Activated naive CD8-positive, alpha-beta T cell treated with anti-CD3 and anti-CD28 coated beads for 36 hours (primary cell): Measurements from ENCODE around the gene TBXA2R. TPM values are rescaled to one million over a fixed set of nuclear protein-coding genes. Genes with fewer than 3 reads are reported as not detected.
"Not testable (repeated sequence)": the region's sequence is repeated elsewhere in the genome, so short reads cannot be mapped to it uniquely, and the experiment has no call there.

Source experiments
- DNase-seq: peaks from one replicate; pipeline ENCODE4 v3.0.0; 2021
- H3K27ac Mint-ChIP-seq: one replicate; pipeline ENCODE4 v1.8.0; 2022; ENCODE audit warnings: mild to moderate bottlenecking, moderate library complexity, mixed read lengths
- H3K27me3 Mint-ChIP-seq: one replicate; pipeline ENCODE4 v1.8.0; 2022; ENCODE audit warnings: mild to moderate bottlenecking, mixed read lengths
- H3K36me3 Mint-ChIP-seq: one replicate; pipeline ENCODE4 v1.8.0; 2021; ENCODE audit warnings: mild to moderate bottlenecking, mixed read lengths
- H3K4me1 Mint-ChIP-seq: one replicate; pipeline ENCODE4 v1.8.0; 2021; ENCODE audit warnings: mixed read lengths
- H3K4me3 Mint-ChIP-seq: one replicate; pipeline ENCODE4 v1.8.0; 2022; ENCODE audit warnings: mild to moderate bottlenecking, moderate library complexity, mixed read lengths
- H3K9me3 Mint-ChIP-seq: one replicate; pipeline ENCODE4 v1.8.0; 2022; ENCODE audit warnings: mixed read lengths
- total RNA-seq, 2 experiments: library from RNA; stranded (reverse); gene quantifications; one replicate each; pipeline ENCODE4 v1.2.3, GENCODE V29; 2021

The TBXA2R gene
- total RNA-seq, 2 experiments from 2014 or later: 2.8 to 3.1 TPM

DNA sequence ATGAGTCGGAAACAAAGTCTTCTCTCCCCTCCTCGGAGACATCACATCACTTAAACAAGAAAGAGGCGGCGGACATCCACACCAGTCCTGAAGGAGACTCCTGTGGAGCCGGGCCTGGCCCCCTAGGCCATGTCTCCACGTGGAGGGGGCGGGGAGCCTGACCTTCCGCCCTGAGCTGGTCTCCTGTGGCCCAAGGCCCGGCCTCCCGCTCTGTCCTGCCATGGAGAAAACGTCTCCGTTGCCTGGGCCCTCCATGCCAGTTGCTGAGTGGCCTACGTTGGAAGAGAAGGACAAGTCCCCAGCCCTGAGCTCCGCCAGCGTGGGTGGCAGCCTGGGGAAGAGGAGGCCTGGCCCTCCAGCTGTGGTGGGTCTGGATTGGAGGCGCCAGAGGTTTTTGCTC lies 25.4 kb upstream of the TBXA2R start:
- H3K4me3 Mint-ChIP-seq: no peak overlapping the region
- DNase-seq: no peak
- H3K27ac Mint-ChIP-seq: no peak overlapping the region

DNA sequence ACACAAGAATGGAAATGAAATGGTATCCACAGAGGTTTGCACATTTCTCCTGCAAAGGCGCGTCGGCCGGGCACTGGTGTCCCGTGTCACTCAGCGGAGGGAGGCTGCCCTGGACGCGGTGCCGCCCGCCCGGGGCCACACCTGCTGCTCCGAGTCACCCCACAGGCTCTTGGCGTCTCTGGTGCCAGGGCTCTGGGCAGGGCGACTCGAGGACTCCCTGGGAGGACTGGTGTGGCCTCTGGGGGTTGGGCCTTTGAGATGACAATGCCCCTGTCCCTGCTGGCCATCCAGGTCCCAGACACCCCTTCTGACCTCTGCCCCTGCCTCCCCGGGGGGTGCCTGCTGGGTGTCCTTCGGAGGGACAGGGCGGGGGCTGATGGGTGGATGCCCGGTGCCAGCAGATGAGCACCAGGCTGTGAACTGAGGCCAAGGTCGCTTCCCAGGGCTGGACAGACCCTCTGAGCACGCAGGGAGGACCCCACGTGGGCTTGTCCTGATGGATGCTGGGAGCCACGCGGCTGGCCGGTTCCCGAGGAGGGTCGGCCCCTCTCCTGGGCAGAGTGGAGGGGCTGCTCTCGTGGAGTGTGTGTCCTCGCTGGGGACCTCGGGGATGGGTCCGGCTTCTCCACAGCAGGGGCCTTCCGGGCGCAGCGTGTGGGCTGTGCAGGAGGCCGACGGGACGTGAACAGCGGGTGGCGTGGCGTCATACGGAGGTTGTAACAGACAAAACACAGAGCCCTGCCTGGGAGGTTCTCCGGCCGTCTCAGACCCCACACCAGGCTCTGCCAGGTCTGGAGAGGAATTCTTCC lies 24.6 kb upstream of the TBXA2R start:
- no peaks in the 10 kb centered on the region for H3K36me3 Mint-ChIP-seq
- H3K4me1 Mint-ChIP-seq: no peaks in the 10 kb centered on the region

More for the DNA sequence above, 25.4 kb upstream of the TBXA2R start:
- Mint-ChIP-seq H3K4me1 (no peaks in the 10 kb centered on the region), H3K36me3 (no peaks in the 10 kb centered on the region), H3K9me3 (no peaks in the 10 kb centered on the region), H3K27me3 (no peaks in the 10 kb centered on the region)

DNA sequence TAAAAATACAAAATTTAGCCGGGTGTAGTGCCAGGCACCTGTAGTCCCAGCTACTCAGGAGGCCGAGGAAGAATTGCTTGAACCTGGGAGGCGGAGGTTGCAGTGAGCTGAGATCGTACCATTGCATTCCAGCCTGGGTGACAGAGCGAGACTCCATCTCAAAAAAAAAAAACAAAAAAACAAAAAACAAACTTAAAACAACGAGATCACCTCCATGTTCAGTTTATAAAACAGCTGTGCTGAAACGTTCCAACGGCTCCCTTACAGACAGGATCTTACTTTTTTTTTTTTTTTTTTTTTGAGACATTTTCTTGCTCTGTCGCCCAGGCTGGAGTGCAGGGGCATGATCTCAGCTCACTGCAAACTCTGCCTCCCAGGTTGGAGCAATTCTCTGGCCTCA lies 22.1 kb upstream of the TBXA2R start:
- H3K9me3 Mint-ChIP-seq, H3K27me3 Mint-ChIP-seq, H3K36me3 Mint-ChIP-seq, DNase-seq, H3K27ac Mint-ChIP-seq, H3K4me3 Mint-ChIP-seq: not testable (repeated sequence)
- H3K4me1 Mint-ChIP-seq: peaks cover 14% of the 10 kb centered on the region

More for the DNA sequence above, 24.6 kb upstream of the TBXA2R start:
- no peak for DNase-seq
- Mint-ChIP-seq H3K27ac (no peak overlapping the region), H3K4me3 (no peak overlapping the region), H3K9me3 (no peaks in the 10 kb centered on the region), H3K27me3 (no peaks in the 10 kb centered on the region)

- DNase-seq: no peak
- Mint-ChIP-seq H3K4me3 (peak overlapping the region; percentile 88), H3K4me1 (peaks cover 14% of the 10 kb centered on the region), H3K9me3 (no peaks in the 10 kb centered on the region), H3K36me3 (peaks cover 3% of the 10 kb centered on the region), H3K27me3 (no peaks in the 10 kb centered on the region), H3K27ac (peak overlapping the region; percentile 97)
Observed at GRCh38 chr19:3627351-3627723, 20.7 kb upstream of the TBXA2R start.

GRCh38 chr19:3626473-3627350 lies 20.0 kb upstream of the TBXA2R start, which contains the start of gene CACTIN:
Gene CACTIN (minus strand): TSS chr19:3626790. CDS start chr19:3626762, 28 bp downstream.
- peaks cover 14% of the 10 kb centered on the region for H3K4me1 Mint-ChIP-seq
- H3K27ac Mint-ChIP-seq: peak within 1 kb of the TSS; percentile 97
- peak within 1 kb of the TSS; percentile 88 for H3K4me3 Mint-ChIP-seq
- no peaks in the 10 kb centered on the region for H3K27me3 Mint-ChIP-seq
- peaks cover 3% of the 10 kb centered on the region for H3K36me3 Mint-ChIP-seq
- peak; percentile 99 for DNase-seq
- H3K9me3 Mint-ChIP-seq: no peaks in the 10 kb centered on the region

GRCh38 chr19:3625996-3626472 lies 19.4 kb upstream of the TBXA2R start:
- peaks cover 3% of the 10 kb centered on the region for H3K36me3 Mint-ChIP-seq
- H3K4me1 Mint-ChIP-seq: peaks cover 14% of the 10 kb centered on the region
- H3K27ac Mint-ChIP-seq: peak overlapping the region; percentile 97
- no peak for DNase-seq
- H3K9me3 Mint-ChIP-seq: no peaks in the 10 kb centered on the region
- peak overlapping the region; percentile 88 for H3K4me3 Mint-ChIP-seq
- H3K27me3 Mint-ChIP-seq: no peaks in the 10 kb centered on the region

GRCh38 chr19:3623716-3624115 lies 17.0 kb upstream of the TBXA2R start:
- no peak overlapping the region for H3K27ac Mint-ChIP-seq
- H3K36me3 Mint-ChIP-seq: peaks cover 6% of the 10 kb centered on the region
- H3K4me1 Mint-ChIP-seq: peaks cover 14% of the 10 kb centered on the region
- no peak for DNase-seq
- H3K4me3 Mint-ChIP-seq: no peak overlapping the region
- no peaks in the 10 kb centered on the region for H3K9me3 Mint-ChIP-seq
- no peaks in the 10 kb centered on the region for H3K27me3 Mint-ChIP-seq

- Mint-ChIP-seq H3K4me1 (peaks cover 25% of the 10 kb centered on the region), H3K36me3 (peaks cover 6% of the 10 kb centered on the region), H3K27me3 (no peaks in the 10 kb centered on the region), H3K27ac (no peak overlapping the region), H3K4me3 (no peak overlapping the region), H3K9me3 (no peaks in the 10 kb centered on the region)
- no peak for DNase-seq
Observed at GRCh38 chr19:3622224-3622623, 15.5 kb upstream of the TBXA2R start.

DNA sequence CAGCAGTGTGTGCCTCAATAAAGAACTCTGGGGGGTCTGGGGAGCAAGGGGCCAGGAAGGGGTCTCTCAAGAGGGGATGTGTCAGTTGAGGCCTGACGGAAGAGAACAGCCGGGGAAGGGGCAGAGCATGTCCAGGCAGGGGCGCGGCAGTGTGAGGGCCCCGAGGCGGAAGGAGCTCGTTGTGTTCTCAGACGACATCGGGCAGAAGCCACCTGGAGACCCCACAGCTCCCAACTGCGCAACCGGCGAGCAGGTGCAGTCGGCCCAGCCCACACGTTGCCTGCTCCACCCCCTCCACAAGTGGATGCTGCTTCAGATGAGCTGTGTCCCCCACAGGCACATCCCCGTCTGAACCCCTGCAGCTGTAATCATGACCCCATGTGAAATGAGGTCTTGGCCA lies 15.0 kb upstream of the TBXA2R start:
- Mint-ChIP-seq H3K27ac (no peak overlapping the region), H3K4me3 (no peak overlapping the region), H3K4me1 (peaks cover 27% of the 10 kb centered on the region), H3K27me3 (no peaks in the 10 kb centered on the region), H3K9me3 (no peaks in the 10 kb centered on the region), H3K36me3 (peaks cover 6% of the 10 kb centered on the region)
- DNase-seq: no peak

DNA sequence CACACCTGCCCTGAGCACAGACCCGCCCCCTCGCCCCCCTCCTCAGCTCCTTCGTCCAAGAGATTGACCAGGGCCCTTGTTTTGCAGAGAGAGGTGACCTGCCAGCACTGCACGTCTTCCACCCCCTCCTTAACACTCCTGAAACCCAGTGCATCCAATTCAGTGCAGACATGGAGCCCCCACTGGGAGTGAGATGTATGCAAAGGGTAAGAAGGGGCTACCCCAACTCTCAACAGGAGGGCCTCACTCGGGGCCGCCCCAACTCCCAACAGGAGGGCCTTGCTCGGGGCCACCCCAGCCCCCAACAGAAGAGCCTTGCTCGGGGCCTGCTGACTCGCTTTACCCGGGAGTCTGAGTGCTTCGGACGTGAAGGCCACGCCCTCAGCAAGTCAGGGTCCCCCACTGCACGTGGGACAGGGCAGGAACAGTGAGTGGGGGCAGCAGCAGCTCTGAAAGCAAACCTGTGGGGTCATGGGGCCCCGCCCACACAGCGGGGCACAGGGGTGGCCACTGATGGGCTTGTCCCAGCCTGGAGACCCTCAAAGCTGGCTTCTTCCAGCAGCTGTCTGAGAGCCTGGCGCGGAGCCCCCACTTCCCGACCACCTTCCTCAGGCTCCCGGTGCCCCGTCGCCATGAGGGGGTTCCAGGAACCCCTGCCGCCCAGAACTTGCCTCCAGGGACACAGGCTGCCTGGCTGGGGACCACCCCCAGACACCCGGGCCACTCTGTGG lies 14.3 kb upstream of the TBXA2R start:
- Mint-ChIP-seq H3K36me3 (peaks cover 6% of the 10 kb centered on the region), H3K9me3 (no peaks in the 10 kb centered on the region), H3K4me1 (peaks cover 27% of the 10 kb centered on the region), H3K27me3 (no peaks in the 10 kb centered on the region), H3K4me3 (no peak overlapping the region), H3K27ac (no peak overlapping the region)
- no peak for DNase-seq

DNA sequence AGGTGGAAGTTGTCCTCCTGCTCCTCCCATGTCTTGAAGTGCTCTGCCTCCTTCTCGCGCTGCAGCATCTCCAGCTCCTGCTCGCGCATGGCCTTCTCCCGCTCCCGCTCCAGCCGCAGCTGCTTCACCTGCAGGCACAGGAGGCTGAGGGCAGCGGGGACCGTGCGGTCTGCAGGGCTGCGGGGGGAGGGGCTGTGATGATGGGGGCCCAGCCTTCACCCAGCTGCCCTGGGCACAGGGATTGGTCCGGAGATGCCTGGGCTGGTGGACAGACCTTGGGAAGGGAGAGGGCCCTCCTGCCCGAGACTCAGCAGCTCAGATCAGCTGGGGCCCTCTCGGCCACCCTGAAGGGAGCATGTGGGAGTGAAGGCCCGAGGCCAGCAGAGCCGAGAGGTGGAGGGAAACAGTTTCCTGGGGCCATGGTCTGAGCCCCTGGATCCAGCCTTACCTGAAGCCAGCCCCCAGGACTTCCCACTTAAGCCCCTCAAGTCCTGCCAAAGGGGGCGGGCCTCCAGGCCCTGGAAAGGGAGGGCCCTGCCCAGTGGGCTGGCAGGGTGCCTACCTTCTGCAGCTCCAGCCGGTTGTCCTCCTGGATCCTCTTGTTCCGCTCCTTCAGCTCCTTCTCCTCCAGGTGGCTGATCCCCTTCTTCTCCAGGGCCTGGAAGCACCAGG lies 13.6 kb upstream of the TBXA2R start:
- Mint-ChIP-seq H3K27ac (no peak overlapping the region), H3K4me3 (no peak overlapping the region), H3K9me3 (no peaks in the 10 kb centered on the region), H3K27me3 (no peaks in the 10 kb centered on the region), H3K36me3 (peaks cover 5% of the 10 kb centered on the region), H3K4me1 (peaks cover 24% of the 10 kb centered on the region)
- no peak for DNase-seq

DNA sequence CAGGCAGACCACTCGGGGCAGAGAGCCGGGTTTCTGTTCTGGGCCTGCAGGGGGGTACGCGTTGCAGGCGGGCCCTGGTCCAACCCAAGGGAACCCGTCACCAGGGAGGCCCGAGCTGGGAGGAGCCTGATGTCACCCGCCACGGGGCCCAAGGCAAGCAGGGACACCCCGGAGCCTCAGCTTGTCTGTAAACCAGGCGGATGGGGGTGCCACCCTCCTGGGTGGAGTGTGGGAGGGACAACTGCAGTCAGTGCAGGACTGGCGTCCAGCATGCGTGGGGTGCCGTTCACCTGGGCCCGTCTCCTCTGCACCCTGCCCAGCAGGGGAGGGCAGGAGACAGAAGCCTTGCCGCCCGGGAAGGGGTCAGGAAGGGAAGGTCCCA lies 12.9 kb upstream of the TBXA2R start:
- Mint-ChIP-seq H3K4me3 (no peak overlapping the region), H3K27ac (no peak overlapping the region), H3K27me3 (no peaks in the 10 kb centered on the region), H3K9me3 (no peaks in the 10 kb centered on the region), H3K36me3 (peaks cover 5% of the 10 kb centered on the region), H3K4me1 (peaks cover 20% of the 10 kb centered on the region)
- no peak for DNase-seq

DNA sequence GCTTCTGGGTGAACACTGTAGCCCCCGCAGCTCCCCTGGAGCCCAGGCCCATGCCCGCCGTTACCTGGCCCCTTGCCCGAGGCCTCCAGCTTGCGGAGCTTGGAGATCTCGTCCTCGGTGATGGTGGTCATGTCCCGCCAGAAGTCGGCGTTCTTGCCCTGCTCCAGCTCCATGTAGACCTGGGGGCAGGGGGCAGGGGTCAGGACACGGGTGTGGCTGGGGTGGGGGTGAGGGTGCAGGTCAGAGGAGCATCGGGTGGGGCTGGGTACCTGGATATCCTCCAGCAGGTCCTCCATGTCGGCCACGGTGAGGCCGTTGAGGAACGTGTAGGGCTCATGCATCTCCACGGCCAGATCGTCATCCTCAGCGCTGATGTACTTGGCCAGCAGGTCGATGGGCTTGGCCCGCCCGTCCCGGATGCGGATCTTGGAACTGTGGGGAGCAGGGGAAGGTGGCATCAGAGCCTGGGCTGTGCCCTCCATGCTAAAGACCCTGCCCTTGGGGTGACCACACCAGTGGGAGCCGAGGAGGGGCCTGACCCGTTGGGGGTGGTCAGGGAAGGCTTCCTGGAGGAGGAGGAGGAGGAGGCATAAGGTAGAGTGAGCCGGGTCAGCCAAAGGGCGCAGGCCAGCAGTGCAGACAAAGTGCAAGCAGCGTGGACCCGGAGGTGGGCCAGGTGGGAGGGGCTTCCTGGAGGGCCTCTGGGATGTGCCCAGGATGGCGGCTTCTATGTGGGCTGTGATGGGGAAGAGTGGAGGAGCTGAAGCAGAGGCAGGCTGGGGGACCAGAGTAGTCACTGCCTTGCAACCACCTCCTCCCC lies 12.3 kb upstream of the TBXA2R start:
- Mint-ChIP-seq H3K9me3 (no peaks in the 10 kb centered on the region), H3K4me3 (no peak overlapping the region), H3K36me3 (peaks cover 4% of the 10 kb centered on the region), H3K27me3 (no peaks in the 10 kb centered on the region), H3K4me1 (peaks cover 14% of the 10 kb centered on the region), H3K27ac (no peak overlapping the region)
- no peak for DNase-seq
